Fibroblast of mammary gland (primary cell): ENCODE measurements around the gene SYCN.

Experiments
- DNase-seq: peaks from one replicate; pipeline ENCODE4 v3.0.0-alpha.2; 2010; ENCODE audit warnings: low read depth
- H3K4me3 ChIP-seq: 2 replicates; pipeline ENCODE4 v1.5.1; 2011; ENCODE audit warnings: low read depth, mild to moderate bottlenecking, low read length, moderate library complexity; ENCODE audit not compliant: control insufficient read depth
- CTCF ChIP-seq: conservative IDR thresholded peaks from 2 replicates; pipeline ENCODE4 v1.5.1; 2011; ENCODE audit warnings: low read depth, low read length, inconsistent platforms; ENCODE audit not compliant: control insufficient read depth, insufficient read depth

Gene SYCN

GRCh38 chr19:39174558-39175544 lies 29.2 kb downstream of the SYCN start:
- no peak overlapping the region for H3K4me3 ChIP-seq
- TF ChIP-seq CTCF, result no peak
- no peak for DNase-seq

GRCh38 chr19:39174142-39174541 lies 29.9 kb downstream of the SYCN start:
- no peak for TF ChIP-seq CTCF

GRCh38 chr19:39173502-39173991 lies 30.5 kb downstream of the SYCN start:
- H3K4me3 ChIP-seq, result no peak overlapping the region
- no peak for DNase-seq
- TF ChIP-seq CTCF, result no peak

More at GRCh38 chr19:39174142-39174541, 29.9 kb downstream of the SYCN start:
- H3K4me3 ChIP-seq, result no peak overlapping the region
- DNase-seq, result no peak

- H3K4me3 ChIP-seq, result no peak overlapping the region
- TF ChIP-seq CTCF, result no peak
- no peak for DNase-seq
These were observed 31.2 kb downstream of the SYCN start for GRCh38 chr19:39172700-39173501.

- no peak overlapping the region for H3K4me3 ChIP-seq
- TF ChIP-seq CTCF, result no peak
- DNase-seq, result no peak
These were observed 32.3 kb downstream of the SYCN start for GRCh38 chr19:39171479-39172465.
